ENCODE measurements around the gene ZDHHC11B.
"Not testable (repeated sequence)": the region's sequence is repeated elsewhere in the genome, so short reads cannot be mapped to it uniquely, and the experiment has no call there.

DNA sequence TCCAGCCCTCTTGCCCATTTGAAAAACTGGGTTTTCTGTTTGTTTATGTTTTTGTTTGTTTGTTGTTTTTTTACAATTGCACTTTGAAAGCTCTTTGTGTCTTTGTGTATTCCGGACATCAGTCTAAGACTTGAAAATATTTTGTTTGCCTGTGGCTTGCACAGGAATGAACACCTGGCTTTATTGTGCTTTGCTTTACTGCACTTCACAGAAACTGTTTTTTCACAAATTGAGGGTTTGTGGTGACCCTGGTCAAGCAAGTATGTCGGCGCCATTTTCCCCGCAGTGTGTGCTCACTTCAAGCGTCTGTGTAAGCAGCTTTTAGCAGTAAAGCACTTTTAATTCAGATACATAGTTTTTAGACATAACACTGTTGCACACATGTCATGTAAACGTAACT is 42.3 kb downstream of the ZDHHC11B start:
- TF ChIP-seq, protein P1, sequence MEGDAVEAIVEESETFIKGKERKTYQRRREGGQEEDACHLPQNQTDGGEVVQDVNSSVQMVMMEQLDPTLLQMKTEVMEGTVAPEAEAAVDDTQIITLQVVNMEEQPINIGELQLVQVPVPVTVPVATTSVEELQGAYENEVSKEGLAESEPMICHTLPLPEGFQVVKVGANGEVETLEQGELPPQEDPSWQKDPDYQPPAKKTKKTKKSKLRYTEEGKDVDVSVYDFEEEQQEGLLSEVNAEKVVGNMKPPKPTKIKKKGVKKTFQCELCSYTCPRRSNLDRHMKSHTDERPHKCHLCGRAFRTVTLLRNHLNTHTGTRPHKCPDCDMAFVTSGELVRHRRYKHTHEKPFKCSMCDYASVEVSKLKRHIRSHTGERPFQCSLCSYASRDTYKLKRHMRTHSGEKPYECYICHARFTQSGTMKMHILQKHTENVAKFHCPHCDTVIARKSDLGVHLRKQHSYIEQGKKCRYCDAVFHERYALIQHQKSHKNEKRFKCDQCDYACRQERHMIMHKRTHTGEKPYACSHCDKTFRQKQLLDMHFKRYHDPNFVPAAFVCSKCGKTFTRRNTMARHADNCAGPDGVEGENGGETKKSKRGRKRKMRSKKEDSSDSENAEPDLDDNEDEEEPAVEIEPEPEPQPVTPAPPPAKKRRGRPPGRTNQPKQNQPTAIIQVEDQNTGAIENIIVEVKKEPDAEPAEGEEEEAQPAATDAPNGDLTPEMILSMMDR (conservative IDR thresholded peaks at IDR 0.05; ENCODE audit: low read depth, low read length): not testable (repeated sequence)
- TF ChIP-seq EZH2 (IDR thresholded peaks at IDR 0.05; ENCODE audit: low read length, unreplicated experiment): not testable (repeated sequence)
